SJSA1 (cell line): ENCODE measurements around the gene MRPL16. TPM values are rescaled to one million over a fixed set of nuclear protein-coding genes. Genes with fewer than 3 reads are reported as not detected.

Source experiments
- DNase-seq, 2 experiments: peaks; one replicate each; pipeline ENCODE4 v3.0.0-alpha.2; 2015 to 2020; ENCODE audit warnings: low spot score in 2 of 2, low read depth in 1 of 2
- H3K27ac ChIP-seq: fragments of 250-450 bp; sonication (Bioruptor Pico); 2 replicates; pipeline ENCODE4 v1.5.1; 2020; ENCODE audit warnings: mild to moderate bottlenecking, moderate library complexity
- H3K27me3 ChIP-seq: fragments of 250-450 bp; sonication (Bioruptor Pico); replicated peaks from 2 replicates; pipeline ENCODE4 v1.5.1; 2020; ENCODE audit warnings: mild to moderate bottlenecking, moderate library complexity
- H3K36me3 ChIP-seq: fragments of 250-450 bp; sonication (Bioruptor Pico); 2 replicates; pipeline ENCODE4 v1.5.1; 2020; ENCODE audit warnings: mild to moderate bottlenecking
- H3K4me1 ChIP-seq: fragments of 250-450 bp; sonication (Bioruptor Pico); replicated peaks from 2 replicates; pipeline ENCODE4 v1.6.1; 2021; ENCODE audit warnings: mild to moderate bottlenecking
- H3K4me3 ChIP-seq: fragments of 250-450 bp; sonication (Bioruptor Pico); 2 replicates; pipeline ENCODE4 v1.5.1; 2020; ENCODE audit warnings: mild to moderate bottlenecking
- H3K9me3 ChIP-seq: fragments of 250-450 bp; sonication (Bioruptor Pico); replicated peaks from 2 replicates; pipeline ENCODE4 v1.5.1; 2020; ENCODE audit warnings: mild to moderate bottlenecking
- total RNA-seq: library from RNA; depleted of rRNA; stranded (reverse); fragments of >200 nt; shearing (Covaris generic); gene quantifications from 2 replicates; pipeline ENCODE4 v1.2.3, GENCODE V29; 2014

The MRPL16 gene
- total RNA-seq, 1 experiment from 2014 or later = 93.0 TPM

DNA sequence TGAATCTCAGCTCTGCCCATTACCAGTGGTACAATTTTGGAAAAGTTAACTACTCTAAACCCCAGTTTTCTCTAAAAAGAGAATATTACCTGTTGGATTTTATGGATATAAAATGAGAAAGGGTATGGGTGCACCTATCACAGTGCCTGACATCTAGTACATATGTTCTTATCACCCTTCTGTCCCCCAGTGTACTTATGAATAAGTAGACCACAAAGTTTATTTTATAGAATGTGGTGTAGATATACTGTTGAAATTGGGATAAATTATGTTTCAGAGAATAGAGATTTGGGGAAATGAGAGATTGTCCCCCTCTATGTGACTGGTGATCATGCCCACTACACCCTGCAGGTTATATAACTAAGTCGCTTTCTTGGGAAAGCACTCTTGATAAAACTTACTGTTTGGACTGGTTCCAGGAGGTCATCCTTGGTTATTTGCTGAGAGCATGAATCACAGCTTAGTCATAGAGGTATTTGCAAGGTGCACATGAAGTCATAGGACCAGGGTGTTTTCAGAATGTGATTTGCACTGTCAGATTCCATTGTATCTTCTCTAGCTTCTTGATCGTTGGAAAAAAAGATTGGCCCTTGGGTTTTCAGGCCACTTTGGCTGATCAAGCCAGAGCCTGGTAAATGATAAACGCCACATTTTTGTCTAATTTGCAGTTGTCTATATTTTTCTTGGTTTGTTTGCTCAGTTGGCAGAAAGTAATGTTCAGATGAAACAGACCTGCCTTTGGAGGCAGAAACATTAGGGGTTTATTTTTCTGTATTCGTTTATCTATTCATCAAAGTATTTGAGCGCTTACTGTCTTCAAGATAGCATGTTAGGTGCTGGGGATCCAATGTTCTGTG, 34.1 kb downstream of the MRPL16 start:
- Histone ChIP-seq H3K4me1 (peaks cover 9% of the 10 kb centered on the region; the same call in 1 of the 2 replicates), H3K4me3 (no peak overlapping the region), H3K27me3 (no peaks in the 10 kb centered on the region), H3K27ac (no peak overlapping the region), H3K9me3 (no peaks in the 10 kb centered on the region), H3K36me3 (peaks cover 24% of the 10 kb centered on the region)
- DNase-seq = peak in 1 of 2 experiments; percentile 54

- peaks cover 9% of the 10 kb centered on the region; the same call in 1 of the 2 replicates for H3K4me1 ChIP-seq
- H3K9me3 ChIP-seq = no peaks in the 10 kb centered on the region
- no peak for DNase-seq
- no peaks in the 10 kb centered on the region for H3K27me3 ChIP-seq
- H3K4me3 ChIP-seq = no peak overlapping the region
- no peak overlapping the region for H3K27ac ChIP-seq
- peaks cover 24% of the 10 kb centered on the region for H3K36me3 ChIP-seq
Observed at GRCh38 chr11:59773083-59773440, 37.5 kb downstream of the MRPL16 start.

- DNase-seq = no peak
- Histone ChIP-seq H3K4me1 (peaks cover 5% of the 10 kb centered on the region; the same call in 1 of the 2 replicates), H3K9me3 (no peaks in the 10 kb centered on the region), H3K27me3 (no peaks in the 10 kb centered on the region), H3K27ac (no peak overlapping the region), H3K4me3 (no peak overlapping the region), H3K36me3 (peaks cover 24% of the 10 kb centered on the region)
Observed at GRCh38 chr11:59771605-59772004, 39.0 kb downstream of the MRPL16 start.

DNA sequence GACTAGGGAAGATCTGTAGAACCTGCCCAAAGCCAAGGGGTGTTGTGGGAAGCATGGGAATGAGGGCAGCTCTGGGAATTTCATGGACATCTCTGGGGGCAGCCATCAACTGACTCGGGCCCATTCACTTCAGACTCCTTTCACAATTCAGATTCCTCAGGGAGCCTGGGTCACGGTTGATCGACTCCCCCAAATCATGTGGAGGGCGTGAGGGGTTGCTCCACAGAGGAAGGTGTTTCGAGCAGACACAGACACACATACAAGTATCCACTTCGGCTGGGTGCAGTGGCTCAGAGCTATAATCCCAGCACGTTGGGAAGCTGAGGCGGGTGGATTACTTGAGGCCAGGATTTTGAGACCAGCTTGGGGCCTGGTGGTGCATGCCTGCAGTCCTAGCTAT, 39.7 kb downstream of the MRPL16 start:
- Histone ChIP-seq H3K4me3 (no peak overlapping the region), H3K4me1 (no peaks in the 10 kb centered on the region), H3K27me3 (no peaks in the 10 kb centered on the region), H3K27ac (no peak overlapping the region), H3K9me3 (no peaks in the 10 kb centered on the region), H3K36me3 (peaks cover 23% of the 10 kb centered on the region)
- DNase-seq = no peak

DNA sequence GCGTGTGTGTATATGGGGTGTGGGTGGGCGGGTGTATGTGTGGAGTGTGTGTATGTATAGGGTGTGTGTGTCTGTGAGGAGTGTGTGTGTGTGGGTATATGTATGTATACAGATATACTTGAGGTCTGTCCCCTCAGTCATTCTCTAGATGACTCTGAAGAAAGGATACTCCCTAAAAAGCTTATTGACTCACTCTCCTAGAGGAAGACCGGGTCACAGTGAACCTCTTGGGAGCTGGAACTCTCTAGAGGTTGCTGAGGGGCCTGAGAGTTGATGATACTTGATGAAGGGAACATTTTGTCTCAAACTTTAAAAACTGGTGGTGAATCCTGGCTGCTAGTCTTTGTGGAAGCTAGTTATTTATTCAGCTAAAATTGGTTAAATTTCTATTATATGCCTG, 40.3 kb downstream of the MRPL16 start:
- Histone ChIP-seq H3K4me1 (no peaks in the 10 kb centered on the region), H3K36me3 (peaks cover 18% of the 10 kb centered on the region), H3K27ac (no peak overlapping the region), H3K9me3 (no peaks in the 10 kb centered on the region), H3K27me3 (no peaks in the 10 kb centered on the region), H3K4me3 (no peak overlapping the region)
- DNase-seq = no peak

GRCh38 chr11:59769828-59770227, 40.8 kb downstream of the MRPL16 start:
- no peaks in the 10 kb centered on the region for H3K27me3 ChIP-seq
- no peak overlapping the region for H3K27ac ChIP-seq
- no peak overlapping the region for H3K4me3 ChIP-seq
- peaks cover 13% of the 10 kb centered on the region for H3K36me3 ChIP-seq
- H3K4me1 ChIP-seq = no peaks in the 10 kb centered on the region
- H3K9me3 ChIP-seq = no peaks in the 10 kb centered on the region
- no peak for DNase-seq

DNA sequence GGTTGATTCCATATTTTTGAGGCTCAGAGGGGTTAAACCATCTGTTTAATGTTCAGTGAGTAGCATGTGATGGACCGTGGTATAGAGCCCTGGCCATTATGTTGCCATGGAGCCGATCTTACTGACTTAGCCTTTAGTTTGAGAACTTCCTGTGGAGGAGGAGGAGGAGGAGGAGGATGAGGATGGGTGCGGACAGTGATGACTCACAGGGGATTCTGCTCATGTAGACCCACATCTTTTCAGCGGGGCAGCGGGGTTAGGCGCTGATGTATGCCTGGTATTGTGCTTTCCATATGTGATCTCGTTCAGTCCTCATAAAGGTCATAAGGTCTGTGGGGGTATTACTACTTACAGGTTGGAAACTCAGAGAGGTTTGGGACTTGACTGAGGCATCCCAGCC, 41.5 kb downstream of the MRPL16 start:
- Histone ChIP-seq H3K9me3 (no peaks in the 10 kb centered on the region), H3K4me3 (no peak overlapping the region), H3K27me3 (no peaks in the 10 kb centered on the region), H3K4me1 (no peaks in the 10 kb centered on the region), H3K36me3 (peaks cover 12% of the 10 kb centered on the region; the same call in 1 of the 2 replicates), H3K27ac (no peak overlapping the region)
- no peak for DNase-seq

GRCh38 chr11:59767225-59767611, 43.4 kb downstream of the MRPL16 start:
- Histone ChIP-seq H3K36me3 (peaks cover 4% of the 10 kb centered on the region; the same call in 1 of the 2 replicates), H3K4me1 (no peaks in the 10 kb centered on the region), H3K9me3 (no peaks in the 10 kb centered on the region), H3K27me3 (no peaks in the 10 kb centered on the region), H3K4me3 (no peak overlapping the region), H3K27ac (no peak overlapping the region)
- DNase-seq = no peak

DNA sequence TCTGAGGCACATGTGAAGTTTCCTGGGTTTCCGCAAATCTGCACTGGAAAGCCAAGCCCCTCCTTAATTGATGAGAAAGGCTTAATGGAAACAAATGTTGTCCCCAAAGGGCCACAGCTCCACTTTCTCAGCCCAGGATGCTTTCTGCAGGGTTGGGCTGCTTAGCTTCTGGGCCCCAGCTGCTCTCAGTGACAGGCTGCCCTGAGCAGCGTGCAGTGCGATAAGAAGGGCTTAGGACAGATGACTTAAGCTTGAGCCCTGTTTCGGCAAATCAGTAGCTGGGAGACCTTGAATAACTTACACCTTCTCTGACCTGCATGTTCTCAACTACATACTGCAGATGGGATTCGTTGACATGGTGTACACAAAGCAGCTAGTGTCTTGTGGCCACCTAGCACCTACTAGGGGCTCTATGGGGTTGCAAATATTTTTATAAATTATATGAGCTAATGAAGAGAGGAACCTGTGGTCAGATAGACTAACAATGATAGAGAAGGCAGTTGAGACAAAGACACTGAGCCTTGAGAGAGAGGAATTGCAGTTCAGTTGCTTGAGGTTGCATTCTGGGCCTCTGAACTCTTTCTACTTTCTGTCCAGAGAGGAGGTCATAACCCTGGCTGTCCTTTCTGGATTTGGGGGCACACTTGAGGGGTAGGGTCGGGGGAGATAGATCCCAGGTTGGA, 43.9 kb downstream of the MRPL16 start:
- H3K4me1 ChIP-seq = no peaks in the 10 kb centered on the region

DNA sequence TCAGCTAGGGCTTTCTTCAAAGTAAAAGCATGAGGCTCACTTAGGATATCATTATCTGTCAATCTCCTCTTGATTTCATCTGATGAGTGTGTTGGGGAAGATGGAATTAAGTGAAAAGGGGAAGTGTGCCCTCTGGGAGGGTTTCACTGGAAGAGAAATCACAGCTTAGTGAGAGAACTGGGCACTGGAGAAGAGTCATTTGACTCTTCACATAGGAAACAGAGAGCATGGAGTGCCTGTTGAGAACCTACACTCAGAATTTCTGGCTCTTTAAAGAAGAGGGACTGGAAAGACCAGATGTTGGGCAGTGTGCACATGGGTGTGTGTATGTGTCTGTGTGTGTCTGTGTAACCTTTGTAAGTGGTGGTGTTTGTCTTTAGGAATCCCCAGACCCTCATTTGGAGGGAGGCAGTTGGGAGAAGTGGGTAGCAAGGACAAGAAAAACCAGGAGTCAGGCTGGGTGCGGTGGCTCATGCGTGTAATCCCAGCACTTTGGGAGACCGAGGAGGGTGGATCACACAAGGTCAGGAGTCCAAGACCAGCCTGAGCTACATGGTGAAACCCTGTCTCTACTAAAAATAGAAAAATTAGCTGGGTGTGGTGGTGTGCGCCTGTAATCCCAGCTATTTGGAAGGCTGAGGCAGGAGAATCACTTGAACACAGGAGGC, 45.4 kb downstream of the MRPL16 start:
- no peaks in the 10 kb centered on the region for H3K9me3 ChIP-seq
- no peaks in the 10 kb centered on the region for H3K4me1 ChIP-seq
- no peak overlapping the region for H3K27ac ChIP-seq
- no peak overlapping the region for H3K4me3 ChIP-seq
- H3K36me3 ChIP-seq = peaks cover 7% of the 10 kb centered on the region
- no peak for DNase-seq
- no peaks in the 10 kb centered on the region for H3K27me3 ChIP-seq

More for the DNA sequence above, 43.9 kb downstream of the MRPL16 start:
- no peak for DNase-seq
- peaks cover 4% of the 10 kb centered on the region; the same call in 1 of the 2 replicates for H3K36me3 ChIP-seq
- no peaks in the 10 kb centered on the region for H3K9me3 ChIP-seq
- no peaks in the 10 kb centered on the region for H3K27me3 ChIP-seq
- H3K27ac ChIP-seq = no peak overlapping the region
- no peak overlapping the region for H3K4me3 ChIP-seq

DNA sequence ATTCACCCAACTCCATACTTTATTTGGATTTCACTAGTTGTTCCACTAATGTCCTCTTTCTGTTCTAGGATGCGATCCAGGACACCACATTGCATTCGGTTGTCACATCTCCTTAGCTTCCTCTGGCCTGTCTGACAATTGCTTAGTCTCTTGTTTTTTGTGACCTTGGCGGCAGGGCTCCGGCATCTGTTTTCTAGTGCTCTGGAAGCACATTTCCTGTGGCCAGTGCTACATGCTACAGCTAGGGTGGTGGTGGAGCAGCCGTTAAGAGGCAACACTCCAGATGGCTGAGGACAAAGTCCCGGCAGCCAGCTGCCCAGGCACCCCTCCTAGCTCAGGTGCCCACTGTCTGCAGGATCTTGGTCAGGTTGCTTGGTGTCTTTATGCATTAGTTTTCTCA, 48.6 kb downstream of the MRPL16 start:
- Histone ChIP-seq H3K36me3 (peaks cover 7% of the 10 kb centered on the region), H3K27ac (no peak overlapping the region), H3K4me3 (no peak overlapping the region), H3K27me3 (no peaks in the 10 kb centered on the region), H3K9me3 (no peaks in the 10 kb centered on the region), H3K4me1 (no peaks in the 10 kb centered on the region; the same call in 1 of the 2 replicates)
- DNase-seq = no peak

- H3K9me3 ChIP-seq = no peaks in the 10 kb centered on the region
- peaks cover 11% of the 10 kb centered on the region for H3K4me1 ChIP-seq
- no peak for DNase-seq
Observed at GRCh38 chr11:59760771-59761170, 49.8 kb downstream of the MRPL16 start.

DNA sequence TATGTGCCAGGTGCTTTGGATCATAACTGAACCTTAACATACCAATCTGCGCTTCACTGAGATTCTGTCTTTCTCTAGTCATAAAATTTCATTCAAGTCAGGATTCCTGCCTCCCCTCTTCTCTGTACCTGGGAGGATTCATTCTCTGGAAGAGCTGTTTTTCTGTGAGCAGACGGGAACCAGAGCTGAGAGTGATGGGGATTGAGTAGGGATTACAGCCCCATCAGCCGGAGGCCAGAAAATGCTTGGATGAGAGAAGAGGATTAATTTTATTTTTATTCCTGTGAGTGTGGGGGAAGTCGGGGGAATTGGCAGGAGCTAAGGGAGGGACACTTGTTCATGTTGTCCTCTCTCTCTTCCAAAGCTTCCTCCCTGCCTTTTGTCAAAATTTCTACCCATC, 50.7 kb downstream of the MRPL16 start:
- H3K27ac ChIP-seq = no peak overlapping the region
- peaks cover 13% of the 10 kb centered on the region for H3K36me3 ChIP-seq
- H3K9me3 ChIP-seq = no peaks in the 10 kb centered on the region
- H3K4me3 ChIP-seq = no peak overlapping the region
- DNase-seq = no peak
- peaks cover 15% of the 10 kb centered on the region for H3K4me1 ChIP-seq
- no peaks in the 10 kb centered on the region for H3K27me3 ChIP-seq

More at GRCh38 chr11:59760771-59761170, 49.8 kb downstream of the MRPL16 start:
- Histone ChIP-seq H3K36me3 (peaks cover 7% of the 10 kb centered on the region), H3K4me3 (no peak overlapping the region), H3K27me3 (no peaks in the 10 kb centered on the region), H3K27ac (no peak overlapping the region)
